Ovary (tissue), 3 donors: ENCODE data around the gene ABCA4.

Experiments
- POLR2A ChIP-seq: fragments of 450-650 bp; IDR thresholded peaks from one replicate; pipeline ENCODE4 v1.6.1; 2017; ENCODE audit warnings: antibody characterized with exemption, mild to moderate bottlenecking, moderate library complexity
- TF ChIP-seq, protein P1 (sequence below), 3 donors: fragments of 450-650 bp in 2 of 3; fragments of 200-600 bp in 1 of 3; IDR thresholded peaks; one replicate each; pipeline versions ENCODE4 v1.5.1 to v1.8.0; 2016 to 2022; ENCODE audit warnings: antibody characterized with exemption in 3 of 3, mild to moderate bottlenecking in 1 of 3
- donor health status: DM: no; HTN: no; CAD: no.

DNA sequence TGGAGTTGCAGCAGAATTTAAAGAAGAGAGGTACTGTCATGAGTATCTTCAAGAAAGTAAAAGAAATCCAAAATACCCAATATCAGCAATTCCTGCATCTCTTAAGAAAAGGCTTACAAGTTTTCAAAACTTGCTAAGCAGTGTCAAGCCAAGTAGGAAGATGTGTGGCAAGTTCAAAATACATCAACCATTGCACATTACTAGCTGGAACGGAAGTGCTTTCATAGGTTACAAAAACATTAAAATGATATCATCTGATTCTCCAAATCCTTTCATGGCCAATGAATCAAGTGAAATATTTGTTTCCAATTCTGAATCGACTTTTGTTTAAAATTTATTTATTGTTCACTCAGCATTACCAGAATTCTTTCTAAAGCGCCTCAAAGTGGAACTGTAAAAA is 5.7 kb upstream of the ABCA4 start:
- TF ChIP-seq, protein P1, sequence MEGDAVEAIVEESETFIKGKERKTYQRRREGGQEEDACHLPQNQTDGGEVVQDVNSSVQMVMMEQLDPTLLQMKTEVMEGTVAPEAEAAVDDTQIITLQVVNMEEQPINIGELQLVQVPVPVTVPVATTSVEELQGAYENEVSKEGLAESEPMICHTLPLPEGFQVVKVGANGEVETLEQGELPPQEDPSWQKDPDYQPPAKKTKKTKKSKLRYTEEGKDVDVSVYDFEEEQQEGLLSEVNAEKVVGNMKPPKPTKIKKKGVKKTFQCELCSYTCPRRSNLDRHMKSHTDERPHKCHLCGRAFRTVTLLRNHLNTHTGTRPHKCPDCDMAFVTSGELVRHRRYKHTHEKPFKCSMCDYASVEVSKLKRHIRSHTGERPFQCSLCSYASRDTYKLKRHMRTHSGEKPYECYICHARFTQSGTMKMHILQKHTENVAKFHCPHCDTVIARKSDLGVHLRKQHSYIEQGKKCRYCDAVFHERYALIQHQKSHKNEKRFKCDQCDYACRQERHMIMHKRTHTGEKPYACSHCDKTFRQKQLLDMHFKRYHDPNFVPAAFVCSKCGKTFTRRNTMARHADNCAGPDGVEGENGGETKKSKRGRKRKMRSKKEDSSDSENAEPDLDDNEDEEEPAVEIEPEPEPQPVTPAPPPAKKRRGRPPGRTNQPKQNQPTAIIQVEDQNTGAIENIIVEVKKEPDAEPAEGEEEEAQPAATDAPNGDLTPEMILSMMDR (IDR thresholded peaks at IDR 0.05), result no peak
- no peak for TF ChIP-seq POLR2A
